ENCODE measurements around the gene ENTPD6.
"Not testable (repeated sequence)": the region's sequence is repeated elsewhere in the genome, so short reads cannot be mapped to it uniquely, and the experiment has no call there.

GRCh38 chr20:25260770-25261437, 65.4 kb downstream of the ENTPD6 start:
- TF ChIP-seq, protein P1, sequence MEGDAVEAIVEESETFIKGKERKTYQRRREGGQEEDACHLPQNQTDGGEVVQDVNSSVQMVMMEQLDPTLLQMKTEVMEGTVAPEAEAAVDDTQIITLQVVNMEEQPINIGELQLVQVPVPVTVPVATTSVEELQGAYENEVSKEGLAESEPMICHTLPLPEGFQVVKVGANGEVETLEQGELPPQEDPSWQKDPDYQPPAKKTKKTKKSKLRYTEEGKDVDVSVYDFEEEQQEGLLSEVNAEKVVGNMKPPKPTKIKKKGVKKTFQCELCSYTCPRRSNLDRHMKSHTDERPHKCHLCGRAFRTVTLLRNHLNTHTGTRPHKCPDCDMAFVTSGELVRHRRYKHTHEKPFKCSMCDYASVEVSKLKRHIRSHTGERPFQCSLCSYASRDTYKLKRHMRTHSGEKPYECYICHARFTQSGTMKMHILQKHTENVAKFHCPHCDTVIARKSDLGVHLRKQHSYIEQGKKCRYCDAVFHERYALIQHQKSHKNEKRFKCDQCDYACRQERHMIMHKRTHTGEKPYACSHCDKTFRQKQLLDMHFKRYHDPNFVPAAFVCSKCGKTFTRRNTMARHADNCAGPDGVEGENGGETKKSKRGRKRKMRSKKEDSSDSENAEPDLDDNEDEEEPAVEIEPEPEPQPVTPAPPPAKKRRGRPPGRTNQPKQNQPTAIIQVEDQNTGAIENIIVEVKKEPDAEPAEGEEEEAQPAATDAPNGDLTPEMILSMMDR (IDR thresholded peaks at IDR 0.05), result not testable (repeated sequence)
- TF ChIP-seq POLR2A (IDR thresholded peaks at IDR 0.05), result not testable (repeated sequence)
